A673 (cell line): ENCODE results near the gene OR9G1. TPM values are rescaled to one million over a fixed set of nuclear protein-coding genes. Genes with fewer than 3 reads are reported as not detected.
A peak's percentile ranks its signal among the peaks of the same experiment; 100 is the strongest.

Experiments
- BruUV-seq: library from RNA; stranded (reverse); fragments of 400-500 nt; replicated peaks from 2 replicates; lab custom pipeline; 2021; lab: Mats Ljungman, UMichigan
- CTCF ChIA-PET: fragments of 300-600 bp; sonication (Branson Sonifier 250); formaldehyde crosslinking; loops from one replicate; lab custom pipeline; 2022; ENCODE audit warnings: antibody characterized with exemption; lab: Charles Lee
- POLR2A ChIA-PET: fragments of 300-600 bp; sonication (Branson Sonifier 250); formaldehyde crosslinking; loops from one replicate; lab custom pipeline; 2022; ENCODE audit warnings: antibody characterized with exemption; ENCODE audit not compliant: low non-redundant PET; lab: Charles Lee
- DNase-seq: peaks from one replicate; pipeline ENCODE4 v3.0.0-alpha.2; 2015; ENCODE audit warnings: low spot score
- H3K27ac ChIP-seq: fragments of 200-600 bp; sonication (generic); 2 replicates; pipeline ENCODE4 v1.5.1; 2016; ENCODE audit warnings: mixed run types, low read depth, mild to moderate bottlenecking, mixed read lengths, antibody characterized with exemption, low read length; ENCODE audit not compliant: poor library complexity, severe bottlenecking
- H3K27me3 ChIP-seq: fragments of 200-600 bp; sonication (generic); replicated peaks from 2 replicates; pipeline ENCODE4 v1.6.1; 2017; ENCODE audit warnings: mixed run types, low read depth, mild to moderate bottlenecking, mixed read lengths, antibody characterized with exemption, low read length; ENCODE audit not compliant: insufficient read depth, poor library complexity
- H3K36me3 ChIP-seq: fragments of 200-600 bp; sonication (generic); 2 replicates; pipeline ENCODE4 v1.6.1; 2016; ENCODE audit warnings: mixed run types, mild to moderate bottlenecking, mixed read lengths, antibody characterized with exemption, low read length; ENCODE audit not compliant: insufficient read depth, poor library complexity, severe bottlenecking
- H3K4me1 ChIP-seq: fragments of 200-600 bp; sonication (generic); 2 replicates; pipeline ENCODE4 v1.6.1; 2017; ENCODE audit warnings: mixed run types, mild to moderate bottlenecking, mixed read lengths, antibody characterized with exemption, low read length; ENCODE audit not compliant: insufficient read depth, poor library complexity, severe bottlenecking
- H3K4me3 ChIP-seq: fragments of 200-600 bp; sonication (generic); 2 replicates; pipeline ENCODE4 v1.5.1; 2016; ENCODE audit warnings: low read depth, mixed run types, mild to moderate bottlenecking, mixed read lengths, low read length; ENCODE audit not compliant: poor library complexity, severe bottlenecking
- H3K9me3 ChIP-seq: fragments of 200-600 bp; sonication (generic); 2 replicates; pipeline ENCODE4 v1.6.1; 2016; ENCODE audit warnings: mixed run types, low read depth, mild to moderate bottlenecking, mixed read lengths, antibody characterized with exemption, low read length; ENCODE audit not compliant: poor library complexity, severe bottlenecking
- EZH2 ChIP-seq: fragments of 200-600 bp; sonication (generic); IDR thresholded peaks from 2 replicates; pipeline ENCODE4 v1.6.1; 2017; ENCODE audit warnings: borderline replicate concordance, low read depth, mild to moderate bottlenecking, mixed read lengths, antibody characterized with exemption, low read length; ENCODE audit not compliant: poor library complexity, severe bottlenecking
- intact Hi-C: fragments of 100-400 bp; cut with micrococcal nuclease; formaldehyde crosslinking; loops from one replicate; pipeline ENCODE4 v1.10.0; 2022; ENCODE audit not compliant: unreplicated experiment
- microRNA-seq: library from miRNA; unstranded; fragments of <30 nt; microRNA quantifications from one replicate; pipeline ENCODE4 v1.2.0, GENCODE V29; 2021
- total RNA-seq: library from RNA; stranded (reverse); gene quantifications from 2 replicates; pipeline ENCODE4 v1.2.3, GENCODE V29; 2021
- TF ChIP-seq, protein P1 (sequence below): fragments of 300-800, 200-600 bp; sonication (generic); conservative IDR thresholded peaks from 2 replicates; pipeline ENCODE4 v1.5.1; 2017; ENCODE audit warnings: low read depth, mild to moderate bottlenecking, antibody characterized with exemption, low read length, moderate library complexity, mixed read lengths

Gene OR9G1
- total RNA-seq, 1 experiment from 2014 or later: not detected

DNA sequence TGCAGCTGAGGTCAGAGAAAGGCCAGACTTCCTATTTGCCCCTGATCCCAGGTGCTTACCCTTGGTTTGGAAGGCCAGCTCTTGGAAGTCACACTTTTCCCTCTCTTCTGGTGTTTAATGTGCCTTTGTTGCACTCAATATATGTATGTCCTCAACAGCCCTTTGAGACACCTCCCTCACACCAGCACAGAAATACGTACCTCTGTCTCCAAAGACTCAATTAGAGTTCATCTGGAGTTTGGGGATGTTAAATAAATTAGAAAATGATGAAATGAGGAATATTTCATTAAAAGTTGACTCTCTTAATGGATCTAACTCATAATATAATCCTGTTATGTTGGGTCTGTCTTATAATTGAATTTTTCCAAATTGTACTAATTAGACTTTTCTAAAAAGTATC is 49.7 kb downstream of the OR9G1 start, which contains the start of gene OR9G4:
TSS of gene OR9G4 (minus strand) at position 101 of the 400 bp plus-strand sequence. CDS start 4,931 bp downstream, outside the sequence.
- POLR2A ChIA-PET: no interaction called here
- Histone ChIP-seq H3K27me3 (no peaks in the 10 kb centered on the region), H3K36me3 (no peaks in the 10 kb centered on the region), H3K27ac (no peak within 1 kb of the TSS), H3K9me3 (no peaks in the 10 kb centered on the region), H3K4me3 (no peak within 1 kb of the TSS), H3K4me1 (no peaks in the 10 kb centered on the region)
- no TSS peak for BruUV-seq
- intact Hi-C loops: loop anchor here (10.0 kb wide), 1 partner anchor 84 kb away; the partner anchor contains the start of gene OR5AR1
- TF ChIP-seq, protein P1, sequence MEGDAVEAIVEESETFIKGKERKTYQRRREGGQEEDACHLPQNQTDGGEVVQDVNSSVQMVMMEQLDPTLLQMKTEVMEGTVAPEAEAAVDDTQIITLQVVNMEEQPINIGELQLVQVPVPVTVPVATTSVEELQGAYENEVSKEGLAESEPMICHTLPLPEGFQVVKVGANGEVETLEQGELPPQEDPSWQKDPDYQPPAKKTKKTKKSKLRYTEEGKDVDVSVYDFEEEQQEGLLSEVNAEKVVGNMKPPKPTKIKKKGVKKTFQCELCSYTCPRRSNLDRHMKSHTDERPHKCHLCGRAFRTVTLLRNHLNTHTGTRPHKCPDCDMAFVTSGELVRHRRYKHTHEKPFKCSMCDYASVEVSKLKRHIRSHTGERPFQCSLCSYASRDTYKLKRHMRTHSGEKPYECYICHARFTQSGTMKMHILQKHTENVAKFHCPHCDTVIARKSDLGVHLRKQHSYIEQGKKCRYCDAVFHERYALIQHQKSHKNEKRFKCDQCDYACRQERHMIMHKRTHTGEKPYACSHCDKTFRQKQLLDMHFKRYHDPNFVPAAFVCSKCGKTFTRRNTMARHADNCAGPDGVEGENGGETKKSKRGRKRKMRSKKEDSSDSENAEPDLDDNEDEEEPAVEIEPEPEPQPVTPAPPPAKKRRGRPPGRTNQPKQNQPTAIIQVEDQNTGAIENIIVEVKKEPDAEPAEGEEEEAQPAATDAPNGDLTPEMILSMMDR: no peak
- no peak for TF ChIP-seq EZH2
- CTCF ChIA-PET: no interaction called here
- no peak for DNase-seq

DNA sequence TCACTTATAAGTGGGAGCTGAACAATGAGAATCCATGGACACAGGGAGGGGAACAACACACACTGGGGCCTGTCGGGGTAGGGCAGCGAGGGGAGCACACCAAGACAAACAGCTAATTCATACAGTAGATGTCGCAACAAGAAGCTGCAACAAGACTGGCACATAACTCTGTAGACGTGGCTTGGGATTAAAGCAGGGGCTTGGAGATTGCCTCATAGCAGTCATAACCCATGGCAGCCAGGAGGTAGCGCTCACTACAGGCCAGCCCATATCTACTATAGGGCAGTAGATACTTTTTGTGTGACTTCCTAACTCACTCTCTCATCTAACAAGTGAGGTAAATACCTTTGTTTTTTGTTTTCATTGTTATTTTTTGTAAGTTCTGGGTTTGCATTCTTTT is 51.3 kb downstream of the OR9G1 start:
- Histone ChIP-seq H3K27ac (no peak overlapping the region), H3K36me3 (no peaks in the 10 kb centered on the region), H3K4me1 (no peaks in the 10 kb centered on the region), H3K4me3 (no peak overlapping the region), H3K9me3 (no peaks in the 10 kb centered on the region), H3K27me3 (no peaks in the 10 kb centered on the region)
- ChIA-PET POLR2A (no interaction called here), CTCF (no interaction called here)
- no peak for TF ChIP-seq EZH2
- TF ChIP-seq, protein P1: no peak; the same call in 1 of the 2 replicates
- DNase-seq: peak; percentile 14
- no TSS peak for BruUV-seq
- intact Hi-C loops: no loop called here

GRCh38 chr11:56751480-56751879 is 52.6 kb downstream of the OR9G1 start:
- POLR2A ChIA-PET: no interaction called here

More at GRCh38 chr11:56751480-56751879, 52.6 kb downstream of the OR9G1 start:
- no TSS peak for BruUV-seq
- CTCF ChIA-PET: no interaction called here
- no peaks in the 10 kb centered on the region for H3K4me1 ChIP-seq
- H3K27me3 ChIP-seq: no peaks in the 10 kb centered on the region
- H3K36me3 ChIP-seq: no peaks in the 10 kb centered on the region
- no peaks in the 10 kb centered on the region for H3K9me3 ChIP-seq
- DNase-seq: no peak
- intact Hi-C loops: no loop called here
- no peak overlapping the region for H3K27ac ChIP-seq
- H3K4me3 ChIP-seq: no peak overlapping the region
- no peak for TF ChIP-seq EZH2

Small RNA genes lying within 50 kb of the gene (microRNA-seq; reads per million reads assigned to microRNA genes)
- gene MIR6128: not detected

Other genes with a start within 250 kb of the OR9G1 start
- not detected in 2 replicates for gene OR5M3, start 225.7 kb upstream of the OR9G1 start, total RNA-seq
- not detected in 2 replicates for gene OR5M8, start 207.7 kb upstream of the OR9G1 start, total RNA-seq
- not detected in 2 replicates for gene OR5M11, start 155.8 kb upstream of the OR9G1 start, total RNA-seq
- not detected in 2 replicates for gene OR5M10, start 121.4 kb upstream of the OR9G1 start, total RNA-seq
- not detected in 2 replicates for gene OR5M1, start 84.2 kb upstream of the OR9G1 start, total RNA-seq
- gene OR5AP2, start 56.7 kb upstream of the OR9G1 start, total RNA-seq: not detected in 2 replicates
- not detected in 2 replicates for gene OR5AR1, start 35.4 kb upstream of the OR9G1 start, total RNA-seq
- not detected in 2 replicates for gene OR9G4, start 49.6 kb downstream of the OR9G1 start, total RNA-seq